ENCODE measurements around the gene SOX13.

Gene SOX13

GRCh38 chr1:204136814-204137213 is 63.9 kb downstream of the SOX13 start:
- TF ChIP-seq TAF1 (IDR thresholded peaks at IDR 0.05; ENCODE audit: low read depth), result no peak
- no peak for TF ChIP-seq TCF12 (IDR thresholded peaks at IDR 0.05; ENCODE audit: low read depth)
- no peak for TF ChIP-seq EGR1 (IDR thresholded peaks at IDR 0.05)
- TF ChIP-seq, protein P1, sequence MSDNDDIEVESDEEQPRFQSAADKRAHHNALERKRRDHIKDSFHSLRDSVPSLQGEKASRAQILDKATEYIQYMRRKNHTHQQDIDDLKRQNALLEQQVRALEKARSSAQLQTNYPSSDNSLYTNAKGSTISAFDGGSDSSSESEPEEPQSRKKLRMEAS (IDR thresholded peaks at IDR 0.05), result no peak
- TF ChIP-seq TEAD4 (IDR thresholded peaks at IDR 0.05), result no peak
- TF ChIP-seq FOXM1 (IDR thresholded peaks at IDR 0.05; ENCODE audit: borderline replicate concordance, low read depth), result no peak
- TF ChIP-seq CEBPB (IDR thresholded peaks at IDR 0.05), result no peak
- TF ChIP-seq, protein P2, sequence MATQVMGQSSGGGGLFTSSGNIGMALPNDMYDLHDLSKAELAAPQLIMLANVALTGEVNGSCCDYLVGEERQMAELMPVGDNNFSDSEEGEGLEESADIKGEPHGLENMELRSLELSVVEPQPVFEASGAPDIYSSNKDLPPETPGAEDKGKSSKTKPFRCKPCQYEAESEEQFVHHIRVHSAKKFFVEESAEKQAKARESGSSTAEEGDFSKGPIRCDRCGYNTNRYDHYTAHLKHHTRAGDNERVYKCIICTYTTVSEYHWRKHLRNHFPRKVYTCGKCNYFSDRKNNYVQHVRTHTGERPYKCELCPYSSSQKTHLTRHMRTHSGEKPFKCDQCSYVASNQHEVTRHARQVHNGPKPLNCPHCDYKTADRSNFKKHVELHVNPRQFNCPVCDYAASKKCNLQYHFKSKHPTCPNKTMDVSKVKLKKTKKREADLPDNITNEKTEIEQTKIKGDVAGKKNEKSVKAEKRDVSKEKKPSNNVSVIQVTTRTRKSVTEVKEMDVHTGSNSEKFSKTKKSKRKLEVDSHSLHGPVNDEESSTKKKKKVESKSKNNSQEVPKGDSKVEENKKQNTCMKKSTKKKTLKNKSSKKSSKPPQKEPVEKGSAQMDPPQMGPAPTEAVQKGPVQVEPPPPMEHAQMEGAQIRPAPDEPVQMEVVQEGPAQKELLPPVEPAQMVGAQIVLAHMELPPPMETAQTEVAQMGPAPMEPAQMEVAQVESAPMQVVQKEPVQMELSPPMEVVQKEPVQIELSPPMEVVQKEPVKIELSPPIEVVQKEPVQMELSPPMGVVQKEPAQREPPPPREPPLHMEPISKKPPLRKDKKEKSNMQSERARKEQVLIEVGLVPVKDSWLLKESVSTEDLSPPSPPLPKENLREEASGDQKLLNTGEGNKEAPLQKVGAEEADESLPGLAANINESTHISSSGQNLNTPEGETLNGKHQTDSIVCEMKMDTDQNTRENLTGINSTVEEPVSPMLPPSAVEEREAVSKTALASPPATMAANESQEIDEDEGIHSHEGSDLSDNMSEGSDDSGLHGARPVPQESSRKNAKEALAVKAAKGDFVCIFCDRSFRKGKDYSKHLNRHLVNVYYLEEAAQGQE (IDR thresholded peaks at IDR 0.05; ENCODE audit: low read depth), result no peak
- no peak for TF ChIP-seq NFIC (IDR thresholded peaks at IDR 0.05)
- TF ChIP-seq EP300 (IDR thresholded peaks at IDR 0.05; ENCODE audit: borderline replicate concordance), result no peak
- TF ChIP-seq USF1 (IDR thresholded peaks at IDR 0.05), result no peak
- TF ChIP-seq RAD21 (IDR thresholded peaks at IDR 0.05; ENCODE audit: low read depth), result no peak
- no peak for TF ChIP-seq CREB1 (IDR thresholded peaks at IDR 0.05; ENCODE audit: low read depth)
- TF ChIP-seq ZBTB7A (IDR thresholded peaks at IDR 0.05; ENCODE audit: low read depth), result no peak
- TF ChIP-seq YY1 (IDR thresholded peaks at IDR 0.05; ENCODE audit: low read depth), result no peak

DNA sequence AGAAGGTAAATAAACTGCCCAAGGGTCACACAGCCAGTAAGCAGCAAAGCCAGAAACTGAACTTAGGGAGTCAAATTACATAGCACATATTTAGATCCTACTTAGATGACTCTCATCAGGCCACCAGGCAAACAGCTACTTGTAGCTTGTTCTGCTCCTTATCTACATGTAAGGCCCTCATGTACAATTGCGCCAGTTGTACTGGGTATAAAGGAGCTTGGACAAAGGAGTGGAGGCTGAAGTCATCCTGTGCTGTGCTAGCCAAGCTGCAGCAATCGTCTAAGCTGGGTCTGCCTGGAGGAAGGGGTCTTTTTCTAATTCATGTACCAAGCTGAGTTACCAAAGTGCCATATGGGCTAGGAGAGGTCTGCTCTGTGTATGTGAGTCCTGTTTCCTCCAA is 66.2 kb downstream of the SOX13 start:
- no peak for TF ChIP-seq EGR1 (IDR thresholded peaks at IDR 0.05)
- TF ChIP-seq FOXM1 (IDR thresholded peaks at IDR 0.05; ENCODE audit: borderline replicate concordance, low read depth), result no peak
- no peak for TF ChIP-seq TAF1 (IDR thresholded peaks at IDR 0.05; ENCODE audit: low read depth)
- TF ChIP-seq TEAD4 (IDR thresholded peaks at IDR 0.05), result no peak
- TF ChIP-seq, protein P1 (IDR thresholded peaks at IDR 0.05), result no peak
- no peak for TF ChIP-seq CREB1 (IDR thresholded peaks at IDR 0.05; ENCODE audit: low read depth)
- no peak for TF ChIP-seq EP300 (IDR thresholded peaks at IDR 0.05; ENCODE audit: borderline replicate concordance)
- no peak for TF ChIP-seq TCF12 (IDR thresholded peaks at IDR 0.05; ENCODE audit: low read depth)

- TF ChIP-seq NFIC (IDR thresholded peaks at IDR 0.05) (no peak), TCF12 (IDR thresholded peaks at IDR 0.05; ENCODE audit: low read depth) (no peak), RAD21 (IDR thresholded peaks at IDR 0.05; ENCODE audit: low read depth) (no peak), FOXM1 (IDR thresholded peaks at IDR 0.05; ENCODE audit: borderline replicate concordance, low read depth) (no peak), ZBTB7A (IDR thresholded peaks at IDR 0.05; ENCODE audit: low read depth) (no peak), CEBPB (IDR thresholded peaks at IDR 0.05) (no peak), YY1 (IDR thresholded peaks at IDR 0.05; ENCODE audit: low read depth) (no peak), CREB1 (IDR thresholded peaks at IDR 0.05; ENCODE audit: low read depth) (no peak), TEAD4 (IDR thresholded peaks at IDR 0.05) (no peak), EP300 (IDR thresholded peaks at IDR 0.05; ENCODE audit: borderline replicate concordance) (no peak), EGR1 (IDR thresholded peaks at IDR 0.05) (no peak)
- TF ChIP-seq, protein P1 (IDR thresholded peaks at IDR 0.05), result no peak
- TF ChIP-seq, protein P2 (IDR thresholded peaks at IDR 0.05; ENCODE audit: low read depth), result no peak
Observed at GRCh38 chr1:204139952-204140351, 67.0 kb downstream of the SOX13 start.

GRCh38 chr1:204141131-204141530 is 68.2 kb downstream of the SOX13 start:
- TF ChIP-seq USF1 (IDR thresholded peaks at IDR 0.05), result no peak
- no peak for TF ChIP-seq YY1 (IDR thresholded peaks at IDR 0.05; ENCODE audit: low read depth)
- TF ChIP-seq TCF12 (IDR thresholded peaks at IDR 0.05; ENCODE audit: low read depth), result no peak
- no peak for TF ChIP-seq TAF1 (IDR thresholded peaks at IDR 0.05; ENCODE audit: low read depth)
- TF ChIP-seq, protein P2 (IDR thresholded peaks at IDR 0.05; ENCODE audit: low read depth), result no peak
- TF ChIP-seq RAD21 (IDR thresholded peaks at IDR 0.05; ENCODE audit: low read depth), result no peak
- no peak for TF ChIP-seq ZBTB7A (IDR thresholded peaks at IDR 0.05; ENCODE audit: low read depth)
- TF ChIP-seq EGR1 (IDR thresholded peaks at IDR 0.05), result no peak
- no peak for TF ChIP-seq EP300 (IDR thresholded peaks at IDR 0.05; ENCODE audit: borderline replicate concordance)
- TF ChIP-seq CEBPB (IDR thresholded peaks at IDR 0.05), result no peak
- no peak for TF ChIP-seq TEAD4 (IDR thresholded peaks at IDR 0.05)
- TF ChIP-seq CREB1 (IDR thresholded peaks at IDR 0.05; ENCODE audit: low read depth), result no peak
- no peak for TF ChIP-seq NFIC (IDR thresholded peaks at IDR 0.05)
- TF ChIP-seq, protein P1 (IDR thresholded peaks at IDR 0.05), result no peak
